ENCODE measurements around the gene MGAT3.

The MGAT3 gene

GRCh38 chr22:39472570-39473556, 16.1 kb downstream of the MGAT3 start:
- DNase-seq (ENCODE audit: low spot score) = no peak

DNA sequence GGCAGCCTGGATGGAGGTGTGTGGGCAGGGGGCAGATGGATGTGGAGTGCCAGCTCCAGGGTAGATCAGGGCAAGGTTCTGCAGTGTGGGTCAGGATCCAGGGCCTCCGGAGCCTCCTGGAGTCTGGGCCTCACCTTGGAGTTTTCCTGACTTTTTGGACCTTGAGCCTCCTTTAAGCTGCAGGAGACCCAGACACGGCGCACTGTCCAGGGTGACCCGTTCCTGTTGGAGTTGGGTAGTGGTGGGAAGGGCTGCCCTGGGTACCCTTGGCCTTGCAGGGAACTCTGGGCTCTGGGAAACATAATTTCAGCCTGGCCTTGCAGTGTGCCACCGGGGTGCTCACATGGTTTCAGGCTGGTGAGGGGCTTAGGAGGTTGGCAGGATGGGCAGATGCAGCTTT, 17.0 kb downstream of the MGAT3 start:
- no peak for DNase-seq (ENCODE audit: low spot score)

GRCh38 chr22:39474351-39475111, 17.7 kb downstream of the MGAT3 start:
- no peak for DNase-seq (ENCODE audit: low spot score)

GRCh38 chr22:39475337-39475736, 18.5 kb downstream of the MGAT3 start:
- DNase-seq (ENCODE audit: low spot score) = no peak

DNA sequence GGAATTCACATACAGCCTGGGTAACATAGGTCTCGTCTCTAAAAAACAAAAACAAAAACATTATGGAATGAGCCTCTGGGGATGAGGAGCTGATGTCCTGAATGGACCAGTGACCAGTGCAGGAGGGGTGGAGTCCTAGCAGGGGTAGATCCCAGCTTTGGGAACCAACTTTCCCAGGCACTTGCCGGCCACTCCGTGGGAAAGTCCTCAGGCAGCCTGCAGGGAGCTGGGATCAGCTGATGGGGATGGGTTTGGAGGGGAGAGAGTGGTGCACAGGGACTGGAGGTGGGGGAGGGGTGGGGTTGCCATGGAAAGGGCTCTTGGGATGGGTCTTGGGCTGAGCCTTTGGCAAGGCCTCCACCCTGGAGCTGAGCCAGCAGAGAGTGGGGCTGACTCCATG, 19.1 kb downstream of the MGAT3 start:
- no peak for DNase-seq (ENCODE audit: low spot score)

- DNase-seq (ENCODE audit: low spot score) = no peak
Measured at GRCh38 chr22:39476664-39477063, 19.9 kb downstream of the MGAT3 start.

DNA sequence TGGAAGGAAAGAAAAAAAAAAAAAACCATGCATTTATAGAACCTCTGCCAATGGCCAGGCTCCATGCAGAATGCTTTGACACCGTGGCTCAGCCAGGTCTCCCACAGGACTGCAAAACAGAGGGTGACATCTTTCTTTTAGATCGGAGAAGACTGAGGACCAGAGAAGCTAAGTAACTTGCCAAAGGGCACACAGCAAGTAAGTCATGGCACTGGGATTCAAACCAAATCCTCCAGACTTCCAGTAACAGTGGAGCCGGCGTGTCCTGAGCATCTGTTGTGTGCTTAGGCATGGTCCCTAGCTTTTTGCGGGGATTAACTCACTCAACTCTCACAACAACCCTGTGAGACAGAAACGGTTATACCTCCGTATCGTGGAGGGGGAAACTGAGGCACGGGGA, 20.7 kb downstream of the MGAT3 start:
- DNase-seq (ENCODE audit: low spot score) = no peak

- DNase-seq (ENCODE audit: low spot score) = peak; percentile 86
Measured at GRCh38 chr22:39478441-39478850, 21.6 kb downstream of the MGAT3 start.

DNA sequence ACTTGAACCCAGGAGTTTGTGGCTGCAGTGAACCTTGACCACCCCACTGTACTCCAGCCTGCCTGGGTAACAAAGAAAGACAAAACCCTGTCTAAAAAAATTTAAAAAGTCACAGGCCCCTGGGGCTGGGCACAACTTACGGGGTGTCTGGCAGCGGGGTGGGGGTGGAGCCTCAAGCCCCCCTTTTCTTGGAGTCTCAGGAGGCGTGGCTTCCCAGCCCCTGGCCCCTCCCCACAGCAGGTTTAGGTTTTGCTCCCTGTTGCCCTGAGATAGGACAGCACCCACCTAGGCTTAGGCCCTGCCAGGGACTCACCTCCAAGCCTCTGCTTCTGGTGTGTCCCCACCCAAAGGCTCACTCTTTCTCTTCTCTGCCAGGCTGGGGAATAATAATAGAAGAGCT, 22.4 kb downstream of the MGAT3 start:
- no peak for DNase-seq (ENCODE audit: low spot score)

- DNase-seq (ENCODE audit: low spot score) = no peak
Measured at GRCh38 chr22:39480557-39480956, 23.7 kb downstream of the MGAT3 start.

GRCh38 chr22:39481054-39481453, 24.2 kb downstream of the MGAT3 start:
- DNase-seq (ENCODE audit: low spot score) = no peak

DNA sequence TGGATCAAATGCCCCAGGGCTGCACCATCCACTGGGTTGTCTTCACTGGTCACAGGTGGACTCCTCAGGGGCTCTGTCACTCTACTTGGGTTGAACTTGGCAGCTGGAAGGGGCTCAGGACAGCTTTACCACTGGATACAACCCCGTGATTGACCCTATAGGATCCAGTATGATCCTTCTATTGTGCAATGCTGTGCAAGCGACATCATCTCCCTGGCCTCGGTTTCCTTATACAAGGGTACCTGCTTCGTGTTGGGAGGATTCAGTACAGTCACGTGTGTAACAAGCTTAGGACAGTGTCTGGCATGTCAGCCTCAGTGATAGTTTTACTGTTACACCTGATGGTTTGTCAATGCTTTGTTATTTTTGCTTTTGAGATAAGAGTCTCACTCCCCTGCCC, 24.8 kb downstream of the MGAT3 start:
- no peak for DNase-seq (ENCODE audit: low spot score)

DNA sequence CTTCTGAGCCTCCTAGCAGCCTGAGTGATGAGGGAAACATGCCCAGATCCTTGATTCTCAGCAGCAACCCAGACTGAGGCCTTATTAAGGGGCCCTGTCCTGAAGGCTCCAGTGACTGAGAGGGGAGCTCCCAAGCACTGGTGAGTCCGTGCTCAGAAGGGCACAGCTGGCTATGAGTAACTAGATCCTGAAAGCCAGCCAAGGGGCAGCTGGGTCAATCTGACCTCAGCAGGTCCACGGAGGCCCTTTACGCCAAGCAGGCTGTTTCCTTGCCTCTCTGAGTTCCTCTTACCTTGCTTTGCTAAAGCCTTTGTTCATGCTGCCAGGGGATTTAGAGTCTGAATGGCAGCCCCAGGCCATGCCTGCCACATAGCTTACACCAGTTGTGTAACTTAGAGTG, 26.0 kb downstream of the MGAT3 start:
- no peak for DNase-seq (ENCODE audit: low spot score)

GRCh38 chr22:39486951-39487825, 30.4 kb downstream of the MGAT3 start:
- no peak for DNase-seq (ENCODE audit: low spot score)

DNA sequence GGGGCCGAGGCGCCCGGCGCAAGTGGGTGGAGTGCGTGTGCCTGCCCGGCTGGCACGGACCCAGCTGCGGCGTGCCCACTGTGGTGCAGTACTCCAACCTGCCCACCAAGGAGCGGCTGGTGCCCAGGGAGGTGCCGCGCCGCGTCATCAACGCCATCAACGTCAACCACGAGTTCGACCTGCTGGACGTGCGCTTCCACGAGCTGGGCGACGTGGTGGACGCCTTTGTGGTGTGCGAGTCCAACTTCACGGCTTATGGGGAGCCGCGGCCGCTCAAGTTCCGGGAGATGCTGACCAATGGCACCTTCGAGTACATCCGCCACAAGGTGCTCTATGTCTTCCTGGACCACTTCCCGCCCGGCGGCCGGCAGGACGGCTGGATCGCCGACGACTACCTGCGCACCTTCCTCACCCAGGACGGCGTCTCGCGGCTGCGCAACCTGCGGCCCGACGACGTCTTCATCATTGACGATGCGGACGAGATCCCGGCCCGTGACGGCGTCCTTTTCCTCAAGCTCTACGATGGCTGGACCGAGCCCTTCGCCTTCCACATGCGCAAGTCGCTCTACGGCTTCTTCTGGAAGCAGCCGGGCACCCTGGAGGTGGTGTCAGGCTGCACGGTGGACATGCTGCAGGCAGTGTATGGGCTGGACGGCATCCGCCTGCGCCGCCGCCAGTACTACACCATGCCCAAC, 31.2 kb downstream of the MGAT3 start:
- DNase-seq (ENCODE audit: low spot score) = no peak

- DNase-seq (ENCODE audit: low spot score) = peak; percentile 14
Measured at GRCh38 chr22:39488563-39489083, 31.8 kb downstream of the MGAT3 start.

- DNase-seq (ENCODE audit: low spot score) = no peak
Measured at GRCh38 chr22:39489094-39490068, 32.6 kb downstream of the MGAT3 start.

DNA sequence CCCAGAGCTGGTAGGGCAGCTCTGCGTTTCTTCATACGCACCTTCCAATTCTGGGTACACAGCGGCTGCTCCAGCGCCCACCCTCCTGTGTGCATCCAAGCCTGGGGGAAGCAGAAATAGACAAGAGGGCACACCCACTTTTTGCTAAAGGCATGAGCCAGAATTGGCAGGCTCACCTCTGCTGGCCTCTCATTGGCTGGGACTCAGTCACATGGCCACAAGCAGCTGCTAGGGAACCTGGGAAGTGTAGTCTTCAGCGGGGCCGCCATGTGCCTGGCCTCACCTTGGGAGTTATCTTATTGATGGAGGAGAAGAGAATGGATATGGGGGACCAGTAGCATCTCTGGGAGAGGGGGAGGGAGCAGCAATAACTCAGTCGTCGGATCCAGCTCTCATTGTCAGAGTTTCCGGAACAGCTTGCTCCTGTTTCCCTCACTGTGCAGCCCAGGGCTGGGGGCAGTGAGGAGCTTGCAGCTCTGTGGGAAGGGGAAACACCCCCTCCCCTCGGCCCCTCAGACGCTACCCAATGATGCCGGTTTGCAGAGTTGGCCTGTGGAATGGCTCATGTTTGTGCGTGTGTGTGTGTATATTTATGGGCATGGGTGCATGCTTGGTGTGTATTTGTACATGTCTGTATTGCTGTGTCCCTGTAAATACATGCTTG, 33.5 kb downstream of the MGAT3 start:
- peak; percentile 95 for DNase-seq (ENCODE audit: low spot score)

DNA sequence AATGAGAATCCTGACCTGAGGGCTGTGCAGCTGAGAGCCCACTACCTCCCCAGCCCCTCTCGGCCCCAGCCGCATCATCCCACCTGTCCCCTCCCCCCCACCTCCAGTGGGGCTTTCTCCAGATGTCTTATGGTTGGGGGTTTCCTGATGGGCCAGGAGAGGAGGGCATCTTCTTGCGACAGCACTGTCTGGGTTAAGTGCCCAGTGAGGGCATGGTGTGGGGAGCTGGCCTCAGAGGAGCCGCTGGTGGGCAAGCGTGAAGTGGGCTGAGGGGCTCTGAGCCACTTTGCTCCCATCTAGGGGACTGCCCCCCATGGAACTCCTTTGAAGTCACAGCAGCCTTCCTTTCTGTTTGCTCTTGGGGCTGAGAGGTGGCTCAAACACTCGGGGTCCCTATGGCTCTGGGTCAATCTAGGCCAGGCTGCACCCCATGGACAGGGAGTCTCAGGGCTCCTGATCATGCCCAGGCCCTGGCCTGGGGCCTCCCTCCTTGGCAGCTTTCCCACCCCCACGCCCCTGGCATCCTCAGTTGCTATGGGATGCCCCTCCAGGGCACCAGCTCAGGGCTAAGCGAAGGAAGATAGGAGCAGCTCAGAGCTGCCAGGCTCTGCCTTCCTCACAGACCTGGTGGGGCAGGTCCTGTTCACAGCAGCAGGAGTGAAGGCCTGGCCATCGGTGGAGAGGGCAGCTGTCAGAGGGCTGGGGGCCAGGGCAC, 34.3 kb downstream of the MGAT3 start:
- DNase-seq (ENCODE audit: low spot score) = no peak

Data from iPS-NIHi11 (cell line).